Calu3 (cell line): ENCODE results near the gene RBFOX2. TPM values are rescaled to one million over a fixed set of nuclear protein-coding genes. Genes with fewer than 3 reads are reported as not detected.

Experiments used
- BruUV-seq: library from RNA; stranded (reverse); fragments of 400-500 nt; replicated peaks from 2 replicates; lab custom pipeline; 2021; lab: Mats Ljungman, UMichigan
- CTCF ChIA-PET: fragments of 300-600 bp; sonication (Branson Sonifier 250); formaldehyde crosslinking; loops from one replicate; lab custom pipeline; 2022; ENCODE audit warnings: antibody characterized with exemption; lab: Charles Lee
- DNase-seq: peaks from one replicate; pipeline ENCODE4 v3.0.0; 2022
- H3K27ac Mint-ChIP-seq: one replicate; pipeline ENCODE4 v1.8.0; 2022; ENCODE audit warnings: mixed read lengths; ENCODE audit not compliant: unreplicated experiment
- H3K27me3 Mint-ChIP-seq: one replicate; pipeline ENCODE4 v1.8.0; 2022; ENCODE audit warnings: mixed read lengths; ENCODE audit not compliant: unreplicated experiment
- H3K36me3 Mint-ChIP-seq: one replicate; pipeline ENCODE4 v1.8.0; 2022; ENCODE audit warnings: mild to moderate bottlenecking, moderate library complexity, mixed read lengths; ENCODE audit not compliant: insufficient read depth, unreplicated experiment
- H3K4me1 Mint-ChIP-seq: one replicate; pipeline ENCODE4 v1.8.0; 2022; ENCODE audit warnings: mild to moderate bottlenecking, low read depth, mixed read lengths; ENCODE audit not compliant: unreplicated experiment
- H3K4me3 Mint-ChIP-seq: one replicate; pipeline ENCODE4 v1.8.0; 2022; ENCODE audit warnings: mild to moderate bottlenecking, low read depth, moderate library complexity, mixed read lengths; ENCODE audit not compliant: unreplicated experiment
- H3K9me3 Mint-ChIP-seq: one replicate; pipeline ENCODE4 v1.8.0; 2022; ENCODE audit warnings: low read depth, mixed read lengths; ENCODE audit not compliant: unreplicated experiment
- intact Hi-C: fragments of 100-400 bp; cut with micrococcal nuclease; formaldehyde crosslinking; loops from one replicate; pipeline ENCODE4 v1.10.0; 2022; ENCODE audit not compliant: unreplicated experiment
- total RNA-seq: library from RNA; stranded (reverse); gene quantifications from 2 replicates; pipeline ENCODE4 v1.2.3, GENCODE V29; 2022
- TF ChIP-seq, protein P1 (sequence below): fragments of 200-600 bp; IDR thresholded peaks from one replicate; pipeline ENCODE4 v1.8.0; 2022; ENCODE audit warnings: antibody characterized with exemption; ENCODE audit not compliant: unreplicated experiment

Gene RBFOX2
- total RNA-seq, 1 experiment from 2014 or later, result 63.1 TPM

DNA sequence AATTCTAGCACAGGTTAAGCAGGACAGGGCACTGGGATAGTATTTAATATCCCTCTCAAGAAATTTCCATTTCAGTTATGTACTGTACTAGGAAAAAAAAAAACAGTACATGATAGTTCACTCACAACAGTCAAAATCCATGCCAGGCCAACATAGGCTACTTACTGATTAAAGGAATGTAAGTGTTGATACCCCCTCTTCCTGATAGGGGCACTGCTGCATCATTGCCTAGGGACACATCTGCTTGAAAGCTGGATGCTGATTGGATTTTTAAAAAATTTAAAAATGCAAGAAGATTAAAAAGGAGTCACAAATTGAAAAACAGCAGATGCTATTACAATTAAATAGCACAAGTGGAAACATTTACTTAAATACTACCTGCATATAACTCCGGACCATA lies 267.6 kb downstream of the RBFOX2 start:
- intact Hi-C loops, result loop anchor here (5.0 kb wide), 1 partner anchor 161 kb away; no protein-coding TSS in a partner anchor
- H3K27me3 Mint-ChIP-seq, result no peaks in the 10 kb centered on the region
- no peaks in the 10 kb centered on the region for H3K9me3 Mint-ChIP-seq
- BruUV-seq, result no TSS peak
- peak; percentile 6 for DNase-seq
- H3K4me1 Mint-ChIP-seq, result no peaks in the 10 kb centered on the region
- H3K36me3 Mint-ChIP-seq, result peaks cover 5% of the 10 kb centered on the region
- CTCF ChIA-PET, result interaction anchor here (0.6 to 1.1 kb wide), 2 partner anchors 119 to 134 kb away, joined by 3 to 5 read pairs; no protein-coding TSS in a partner anchor
- no peak overlapping the region for H3K4me3 Mint-ChIP-seq
- TF ChIP-seq, protein P1, sequence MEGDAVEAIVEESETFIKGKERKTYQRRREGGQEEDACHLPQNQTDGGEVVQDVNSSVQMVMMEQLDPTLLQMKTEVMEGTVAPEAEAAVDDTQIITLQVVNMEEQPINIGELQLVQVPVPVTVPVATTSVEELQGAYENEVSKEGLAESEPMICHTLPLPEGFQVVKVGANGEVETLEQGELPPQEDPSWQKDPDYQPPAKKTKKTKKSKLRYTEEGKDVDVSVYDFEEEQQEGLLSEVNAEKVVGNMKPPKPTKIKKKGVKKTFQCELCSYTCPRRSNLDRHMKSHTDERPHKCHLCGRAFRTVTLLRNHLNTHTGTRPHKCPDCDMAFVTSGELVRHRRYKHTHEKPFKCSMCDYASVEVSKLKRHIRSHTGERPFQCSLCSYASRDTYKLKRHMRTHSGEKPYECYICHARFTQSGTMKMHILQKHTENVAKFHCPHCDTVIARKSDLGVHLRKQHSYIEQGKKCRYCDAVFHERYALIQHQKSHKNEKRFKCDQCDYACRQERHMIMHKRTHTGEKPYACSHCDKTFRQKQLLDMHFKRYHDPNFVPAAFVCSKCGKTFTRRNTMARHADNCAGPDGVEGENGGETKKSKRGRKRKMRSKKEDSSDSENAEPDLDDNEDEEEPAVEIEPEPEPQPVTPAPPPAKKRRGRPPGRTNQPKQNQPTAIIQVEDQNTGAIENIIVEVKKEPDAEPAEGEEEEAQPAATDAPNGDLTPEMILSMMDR, result no peak
- H3K27ac Mint-ChIP-seq, result no peak overlapping the region

DNA sequence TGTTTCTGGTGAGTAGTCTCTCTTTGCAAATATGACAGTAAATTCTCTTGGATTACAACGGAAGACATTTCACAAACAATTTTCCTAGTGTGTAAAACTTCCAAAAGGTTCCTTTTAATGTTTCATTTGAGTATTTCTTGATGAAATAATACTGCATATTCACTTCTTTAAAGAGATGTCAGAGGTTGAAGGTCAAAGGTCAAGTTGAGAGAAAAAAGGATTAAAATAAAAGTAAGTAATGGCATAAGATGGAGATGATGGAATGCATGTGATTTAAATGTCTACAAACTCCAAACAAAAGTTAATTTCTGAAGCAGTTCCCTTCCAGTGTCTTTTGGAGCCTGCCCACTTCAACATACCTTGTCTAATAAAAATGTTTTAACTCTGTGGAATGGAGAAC lies 270.2 kb downstream of the RBFOX2 start:
- CTCF ChIA-PET, result no interaction called here
- H3K27me3 Mint-ChIP-seq, result no peaks in the 10 kb centered on the region
- intact Hi-C loops, result no loop called here
- H3K36me3 Mint-ChIP-seq, result peaks cover 12% of the 10 kb centered on the region
- no peak overlapping the region for H3K4me3 Mint-ChIP-seq
- DNase-seq, result no peak
- H3K27ac Mint-ChIP-seq, result no peak overlapping the region
- no TSS peak for BruUV-seq
- H3K9me3 Mint-ChIP-seq, result no peaks in the 10 kb centered on the region
- TF ChIP-seq, protein P1, result no peak
- no peaks in the 10 kb centered on the region for H3K4me1 Mint-ChIP-seq

DNA sequence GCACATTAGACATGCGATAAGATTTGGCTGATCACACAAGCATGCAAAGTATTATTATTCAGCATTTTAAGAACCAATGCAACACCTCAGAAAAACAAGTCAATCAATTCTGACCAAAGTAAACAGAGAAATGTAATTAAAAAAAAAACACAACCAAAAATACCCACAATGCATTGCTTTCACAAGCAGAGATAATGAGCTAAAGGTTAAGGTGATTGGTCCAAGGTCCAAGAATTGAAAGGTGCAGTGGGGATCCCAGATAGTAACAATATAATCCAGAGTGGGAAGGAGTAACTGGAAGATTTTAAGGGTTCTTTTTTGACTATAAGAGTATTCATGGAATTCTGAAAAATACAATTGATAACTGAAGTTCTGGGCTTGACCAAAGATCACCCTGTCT lies 271.9 kb downstream of the RBFOX2 start:
- H3K27ac Mint-ChIP-seq, result no peak overlapping the region
- TF ChIP-seq, protein P1, result no peak
- DNase-seq, result no peak
- intact Hi-C loops, result no loop called here
- CTCF ChIA-PET, result no interaction called here
- no peaks in the 10 kb centered on the region for H3K4me1 Mint-ChIP-seq
- H3K9me3 Mint-ChIP-seq, result no peaks in the 10 kb centered on the region
- BruUV-seq, result no TSS peak
- H3K36me3 Mint-ChIP-seq, result peaks cover 12% of the 10 kb centered on the region
- no peak overlapping the region for H3K4me3 Mint-ChIP-seq
- H3K27me3 Mint-ChIP-seq, result no peaks in the 10 kb centered on the region

DNA sequence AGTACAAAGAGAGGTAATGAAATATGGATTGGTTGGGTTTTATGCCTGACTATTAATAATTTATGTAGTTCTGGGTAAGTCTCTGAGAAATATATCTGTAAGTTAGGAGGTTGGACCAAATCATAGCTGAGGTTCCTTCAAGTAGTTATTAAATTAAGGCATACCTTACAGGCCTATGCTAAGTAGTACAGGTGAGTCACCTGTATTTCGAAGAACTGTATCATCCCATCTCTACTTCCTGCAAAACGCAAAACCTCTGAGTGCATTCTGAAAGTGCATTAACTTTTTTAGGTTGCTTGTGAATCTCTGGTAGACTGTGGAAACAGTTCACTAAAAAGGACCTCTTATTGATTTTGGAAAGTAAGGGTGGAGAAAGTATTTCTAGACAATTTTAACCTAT lies 273.9 kb downstream of the RBFOX2 start:
- intact Hi-C loops, result no loop called here
- CTCF ChIA-PET, result no interaction called here
- DNase-seq, result no peak
- Mint-ChIP-seq H3K27ac (no peak overlapping the region), H3K4me3 (no peak overlapping the region), H3K27me3 (no peaks in the 10 kb centered on the region), H3K4me1 (no peaks in the 10 kb centered on the region), H3K9me3 (no peaks in the 10 kb centered on the region), H3K36me3 (peaks cover 8% of the 10 kb centered on the region)
- no TSS peak for BruUV-seq
- TF ChIP-seq, protein P1, result no peak
